HepG2 (cell line): Measurements from ENCODE around the gene CPNE4. TPM values are rescaled to one million over a fixed set of nuclear protein-coding genes. Genes with fewer than 3 reads are reported as not detected.
A peak's percentile ranks its signal among the peaks of the same experiment; 100 is the strongest.

ENCODE experiments used
- ATAC-seq: fragments of 200-7000 bp; cut with Tn5 transposase; 3 replicates; pipeline ENCODE4 v1.9.1; 2020; ENCODE audit warnings: mild to moderate bottlenecking, moderate library complexity
- BruUV-seq: library from RNA; stranded (reverse); fragments of 400-500 nt; replicated peaks from 2 replicates; lab custom pipeline; 2021; lab: Mats Ljungman, UMichigan
- CTCF ChIA-PET: fragments of 300-600 bp; formaldehyde crosslinking; extraction: SDS; loops from one replicate; lab custom pipeline; 2021; ENCODE audit warnings: low total read pairs, inconsistent platforms, low intra/inter-chr PET ratio; lab: Yijun Ruan, JAX
- POLR2A ChIA-PET: fragments of 350-600 bp; sonication (Branson Sonifier 250); formaldehyde crosslinking; loops from one replicate; lab custom pipeline; 2020; ENCODE audit warnings: antibody characterized with exemption, inconsistent platforms; lab: Yijun Ruan, JAX
- DNase-seq: peaks from one replicate; pipeline ENCODE4 v3.0.0-alpha.2; 2015; ENCODE audit warnings: low spot score
- FAIRE-seq: peaks from 3 replicates; lab custom pipeline; 2011; peaks lifted over from hg19 to GRCh38; lab: Jason Lieb, UNC
- H2AFZ ChIP-seq: one replicate; pipeline ENCODE4 v1.6.1; 2011; ENCODE audit warnings: low read length, inconsistent platforms
- H3K27ac ChIP-seq: fragments of 300-600 bp; 3 replicates; pipeline ENCODE4 v1.8.0; 2011; ENCODE audit warnings: mixed run types, mild to moderate bottlenecking, mixed read lengths, low read length, inconsistent platforms; ENCODE audit not compliant: insufficient read depth; ENCODE audit errors: extremely low read length
- H3K27me3 ChIP-seq, 2 experiments: fragments of 200-600 bp in 1 of 2; 2 replicates in 1 of 2; 3 replicates in 1 of 2; pipeline versions ENCODE4 v1.6.0 to v1.8.0; 2011; ENCODE audit warnings: low read length in 2 of 2, mild to moderate bottlenecking in 2 of 2, moderate library complexity in 2 of 2, inconsistent platforms in 1 of 2; ENCODE audit not compliant: insufficient read depth in 2 of 2, control insufficient read depth in 1 of 2
- H3K36me3 ChIP-seq, 2 experiments: fragments of 200-600 bp in 1 of 2; replicated peaks in 1 of 2; 2 replicates in 1 of 2; 3 replicates in 1 of 2; pipeline versions ENCODE4 v1.5.1 to v1.8.0; 2011; ENCODE audit warnings: low read length in 2 of 2, inconsistent platforms in 1 of 2; ENCODE audit not compliant: insufficient read depth in 2 of 2, control insufficient read depth in 1 of 2
- H3K4me1 ChIP-seq: 2 replicates; pipeline ENCODE4 v1.5.1; 2012; ENCODE audit warnings: low read length, inconsistent platforms; ENCODE audit not compliant: insufficient read depth
- H3K4me2 ChIP-seq: 2 replicates; pipeline ENCODE4 v1.6.0; 2011; ENCODE audit warnings: low read depth, low read length, inconsistent platforms
- H3K4me3 ChIP-seq, 3 experiments: fragments of 200-600 bp in 1 of 3; sonication (generic), shearing (Covaris generic) in 1 of 3; replicated peaks in 1 of 3; 2 replicates each; pipeline ENCODE4 v1.5.1; 2011 to 2016; ENCODE audit warnings: low read length in 3 of 3, inconsistent platforms in 2 of 3, low read depth in 2 of 3, mild to moderate bottlenecking in 2 of 3, control low read depth in 1 of 3, mixed read lengths in 1 of 3; ENCODE audit not compliant: insufficient read depth in 1 of 3
- H3K79me2 ChIP-seq: one replicate; pipeline ENCODE4 v1.6.1; 2011; ENCODE audit warnings: low read length, inconsistent platforms; ENCODE audit not compliant: insufficient read depth
- H3K9ac ChIP-seq: 2 replicates; pipeline ENCODE4 v1.6.0; 2011; ENCODE audit warnings: mild to moderate bottlenecking, low read depth, low read length, inconsistent platforms; ENCODE audit not compliant: insufficient read depth
- H3K9me3 ChIP-seq: 2 replicates; pipeline ENCODE4 v1.5.1; 2012; ENCODE audit warnings: mild to moderate bottlenecking, low read length
- H4K20me1 ChIP-seq: 2 replicates; pipeline ENCODE4 v1.6.0; 2011; ENCODE audit warnings: inconsistent platforms, mild to moderate bottlenecking, low read length, moderate library complexity; ENCODE audit not compliant: insufficient read depth
- KDM4B ChIP-seq: sonication (generic); formaldehyde crosslinking; IDR thresholded peaks from 2 replicates; pipeline ENCODE4 v1.4.0; 2020; ENCODE audit warnings: missing genetic modification reagents
- MAFF ChIP-seq: IDR thresholded peaks from 2 replicates; pipeline ENCODE4 v1.6.1; 2011; ENCODE audit warnings: low read depth, low read length, improper control_type of control experiment
- MAFK ChIP-seq, 2 experiments: IDR thresholded peaks in 1 of 2; conservative IDR thresholded peaks in 1 of 2; 2 replicates each; pipeline ENCODE4 v1.6.1; 2011; ENCODE audit warnings: improper control_type of control experiment in 2 of 2, low read length in 2 of 2
- MTA3 ChIP-seq: sonication (generic); formaldehyde crosslinking; IDR thresholded peaks from 2 replicates; pipeline ENCODE4 v1.4.0; 2020; ENCODE audit warnings: missing genetic modification reagents
- NCOA5 ChIP-seq: sonication (generic); formaldehyde crosslinking; IDR thresholded peaks from 2 replicates; pipeline ENCODE4 v1.4.0; 2020; ENCODE audit warnings: missing genetic modification reagents
- NFYC ChIP-seq: IDR thresholded peaks from 2 replicates; pipeline ENCODE4 v1.6.1; 2016; ENCODE audit warnings: missing genetic modification reagents, missing compliant biosample characterization
- POLR2G ChIP-seq: fragments of 200-400 bp; formaldehyde crosslinking; IDR thresholded peaks from 2 replicates; pipeline ENCODE4 v1.6.1; 2018; ENCODE audit warnings: mild to moderate bottlenecking, low read depth, low read length, moderate library complexity
- SRSF9 ChIP-seq: fragments of 200-400 bp; formaldehyde crosslinking; IDR thresholded peaks from 2 replicates; pipeline ENCODE4 v1.6.1; 2018; ENCODE audit warnings: borderline replicate concordance, mild to moderate bottlenecking, low read depth, low read length; ENCODE audit not compliant: insufficient read depth, poor library complexity, severe bottlenecking
- SYNCRIP ChIP-seq: fragments of 200-400 bp; formaldehyde crosslinking; IDR thresholded peaks from 2 replicates; pipeline ENCODE4 v1.6.1; 2018; ENCODE audit warnings: mild to moderate bottlenecking, low read depth, low read length; ENCODE audit not compliant: insufficient read depth
- TBP ChIP-seq: sonication (generic); formaldehyde crosslinking; IDR thresholded peaks from 2 replicates; pipeline ENCODE4 v1.5.0; 2020; ENCODE audit warnings: missing genetic modification reagents
- YEATS2 ChIP-seq: sonication (generic); formaldehyde crosslinking; IDR thresholded peaks from 2 replicates; pipeline ENCODE4 v1.4.0; 2020; ENCODE audit warnings: missing genetic modification reagents, borderline replicate concordance
- ZC3H4 ChIP-seq: sonication (generic); formaldehyde crosslinking; IDR thresholded peaks from 2 replicates; pipeline ENCODE4 v1.4.0; 2020; ENCODE audit warnings: missing genetic modification reagents, borderline replicate concordance
- ZNF230 ChIP-seq: sonication (generic); formaldehyde crosslinking; IDR thresholded peaks from 2 replicates; pipeline ENCODE4 v1.4.0; 2020; ENCODE audit warnings: mild to moderate bottlenecking, missing genetic modification reagents
- ZNF547 ChIP-seq: sonication (generic); formaldehyde crosslinking; IDR thresholded peaks from 2 replicates; pipeline ENCODE4 v1.5.1; 2020; ENCODE audit warnings: mild to moderate bottlenecking, missing genetic modification reagents
- ZNF768 ChIP-seq: sonication (generic); formaldehyde crosslinking; IDR thresholded peaks from 2 replicates; pipeline ENCODE4 v1.4.0; 2020; ENCODE audit warnings: missing genetic modification reagents
- WGBS: methylation state at CpG from one replicate; pipeline ENCODE4 v1.1.6; 2017; ENCODE audit warnings: low lambda C conversion rate; 5-methylcytosine and 5-hydroxymethylcytosine counted together
- in situ Hi-C: cut with HindIII; loops from 2 replicates; pipeline ENCODE4 v1.10.0; 2017; ENCODE audit warnings: low pct_unique_long_range_greater_than_20kb; ENCODE audit not compliant: extremely low pct_ligation_motif_present
- intact Hi-C: fragments of 100-400 bp; cut with micrococcal nuclease; formaldehyde crosslinking; loops from one replicate; pipeline ENCODE4 v1.10.0; 2022; ENCODE audit not compliant: unreplicated experiment
- polyA plus RNA-seq, 8 experiments: library from polyadenylated mRNA; depleted of rRNA in 3 of 8; stranded (reverse) in 7 of 8; unstranded in 1 of 8; fragments of >200 nt; fragmentation: Illumina TruSeq in 4 of 8; extraction: Trizol in 4 of 8; gene quantifications; 2 replicates each; pipeline versions ENCODE4 v1.2.1 to v1.2.3, GENCODE V29; 2011 to 2016; ENCODE audit warnings: low read depth in 4 of 8, missing spikeins in 1 of 8, mixed read lengths in 1 of 8; ENCODE audit not compliant: insufficient read depth in 1 of 8
- total RNA-seq, 5 experiments: library from RNA; depleted of rRNA; stranded (reverse); fragments of >200 nt; fragmentation: Illumina TruSeq; extraction: Trizol; gene quantifications; 2 replicates each; pipeline ENCODE4 v1.2.3, GENCODE V29; 2016; ENCODE audit warnings: low read depth in 1 of 5
- TF ChIP-seq, protein P1 (sequence below): sonication (generic); formaldehyde crosslinking; IDR thresholded peaks from 2 replicates; pipeline ENCODE4 v1.4.0; 2020; ENCODE audit warnings: missing genetic modification reagents
- TF ChIP-seq, protein P2 (sequence below), 2 experiments: sonication (generic) in 1 of 2; formaldehyde crosslinking in 1 of 2; IDR thresholded peaks; 2 replicates each; pipeline versions ENCODE4 v1.5.1 to v1.6.1; 2011 to 2020; ENCODE audit warnings: borderline replicate concordance in 1 of 2, low read depth in 1 of 2, low read length in 1 of 2, mild to moderate bottlenecking in 1 of 2, missing genetic modification reagents in 1 of 2, moderate library complexity in 1 of 2
- TF ChIP-seq, protein P3 (sequence below): fragments of 450-650 bp; IDR thresholded peaks from 2 replicates; pipeline ENCODE4 v1.6.1; 2016

CPNE4 gene
- total and polyA plus RNA-seq, 2 of the 13 experiments (the other 11 are each of a cell fraction or from before 2014, with no cell fraction given) = not detected

DNA sequence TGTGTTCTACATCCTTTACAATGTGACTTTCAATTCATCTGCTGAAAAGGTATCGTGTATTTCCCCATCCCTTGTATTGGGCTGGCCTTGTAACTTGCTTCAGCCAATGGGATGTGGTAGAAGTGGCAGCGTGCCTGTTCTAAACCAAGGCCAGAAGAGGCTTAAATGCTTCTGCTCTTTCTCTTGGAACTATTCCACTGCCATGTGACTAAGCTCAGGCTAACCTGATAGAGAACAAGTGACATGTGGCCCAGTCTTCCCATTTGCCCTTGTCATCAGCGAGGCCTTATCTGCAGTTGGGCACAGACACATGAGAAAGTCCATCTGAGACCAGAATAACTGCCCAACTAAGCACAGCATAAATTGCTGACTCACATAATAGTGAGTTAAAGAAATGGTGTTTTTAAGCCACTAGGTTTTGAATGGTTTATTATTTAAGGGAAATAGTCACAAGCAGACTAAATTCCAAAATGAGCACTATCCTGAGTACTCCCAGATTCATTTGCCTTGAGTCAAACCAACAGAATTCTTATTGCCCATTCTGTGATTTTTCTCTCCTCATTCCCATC is 230.2 kb downstream of the CPNE4 start:
- Histone ChIP-seq H3K36me3 (no peaks in the 10 kb centered on the region), H3K9ac (no peak overlapping the region), H3K4me3 (no peak overlapping the region), H3K4me1 (no peaks in the 10 kb centered on the region), H3K4me2 (no peak overlapping the region), H3K9me3 (no peaks in the 10 kb centered on the region), H3K79me2 (no peaks in the 10 kb centered on the region), H2AFZ (no peak overlapping the region), H3K27me3 (peaks cover 0 to 4% of the 10 kb centered on the region in 2 experiments; a peak in 1 of 5 replicates), H3K27ac (no peak overlapping the region), H4K20me1 (no peaks in the 10 kb centered on the region)
- WGBS = 2% methylated on average over 3 of the region's 3 CpGs
- CTCF ChIA-PET = no interaction called here
- no TSS peak for BruUV-seq
- intact Hi-C loops = no loop called here
- in situ Hi-C loops = no loop called here
- FAIRE-seq = no peak
- POLR2A ChIA-PET = no interaction called here
- no peak for DNase-seq
- ATAC-seq = no peak
- no peak for TF ChIP-seq SYNCRIP
- no peak for TF ChIP-seq SRSF9
- TF ChIP-seq, protein P1, sequence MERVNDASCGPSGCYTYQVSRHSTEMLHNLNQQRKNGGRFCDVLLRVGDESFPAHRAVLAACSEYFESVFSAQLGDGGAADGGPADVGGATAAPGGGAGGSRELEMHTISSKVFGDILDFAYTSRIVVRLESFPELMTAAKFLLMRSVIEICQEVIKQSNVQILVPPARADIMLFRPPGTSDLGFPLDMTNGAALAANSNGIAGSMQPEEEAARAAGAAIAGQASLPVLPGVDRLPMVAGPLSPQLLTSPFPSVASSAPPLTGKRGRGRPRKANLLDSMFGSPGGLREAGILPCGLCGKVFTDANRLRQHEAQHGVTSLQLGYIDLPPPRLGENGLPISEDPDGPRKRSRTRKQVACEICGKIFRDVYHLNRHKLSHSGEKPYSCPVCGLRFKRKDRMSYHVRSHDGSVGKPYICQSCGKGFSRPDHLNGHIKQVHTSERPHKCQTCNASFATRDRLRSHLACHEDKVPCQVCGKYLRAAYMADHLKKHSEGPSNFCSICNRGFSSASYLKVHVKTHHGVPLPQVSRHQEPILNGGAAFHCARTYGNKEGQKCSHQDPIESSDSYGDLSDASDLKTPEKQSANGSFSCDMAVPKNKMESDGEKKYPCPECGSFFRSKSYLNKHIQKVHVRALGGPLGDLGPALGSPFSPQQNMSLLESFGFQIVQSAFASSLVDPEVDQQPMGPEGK (CRISPR knock-in tag) = no peak
- TF ChIP-seq ZNF768 (CRISPR knock-in tag) = no peak
- TF ChIP-seq TBP (CRISPR knock-in tag) = no peak
- TF ChIP-seq NCOA5 (CRISPR knock-in tag) = no peak
- TF ChIP-seq, protein P2, sequence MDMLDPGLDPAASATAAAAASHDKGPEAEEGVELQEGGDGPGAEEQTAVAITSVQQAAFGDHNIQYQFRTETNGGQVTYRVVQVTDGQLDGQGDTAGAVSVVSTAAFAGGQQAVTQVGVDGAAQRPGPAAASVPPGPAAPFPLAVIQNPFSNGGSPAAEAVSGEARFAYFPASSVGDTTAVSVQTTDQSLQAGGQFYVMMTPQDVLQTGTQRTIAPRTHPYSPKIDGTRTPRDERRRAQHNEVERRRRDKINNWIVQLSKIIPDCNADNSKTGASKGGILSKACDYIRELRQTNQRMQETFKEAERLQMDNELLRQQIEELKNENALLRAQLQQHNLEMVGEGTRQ (IDR thresholded peaks at IDR 0.05; ENCODE audit: low read depth, low read length) = no peak
- TF ChIP-seq, protein P2 (CRISPR knock-in tag; IDR thresholded peaks at IDR 0.05; ENCODE audit: borderline replicate concordance) = no peak
- TF ChIP-seq, protein P3, sequence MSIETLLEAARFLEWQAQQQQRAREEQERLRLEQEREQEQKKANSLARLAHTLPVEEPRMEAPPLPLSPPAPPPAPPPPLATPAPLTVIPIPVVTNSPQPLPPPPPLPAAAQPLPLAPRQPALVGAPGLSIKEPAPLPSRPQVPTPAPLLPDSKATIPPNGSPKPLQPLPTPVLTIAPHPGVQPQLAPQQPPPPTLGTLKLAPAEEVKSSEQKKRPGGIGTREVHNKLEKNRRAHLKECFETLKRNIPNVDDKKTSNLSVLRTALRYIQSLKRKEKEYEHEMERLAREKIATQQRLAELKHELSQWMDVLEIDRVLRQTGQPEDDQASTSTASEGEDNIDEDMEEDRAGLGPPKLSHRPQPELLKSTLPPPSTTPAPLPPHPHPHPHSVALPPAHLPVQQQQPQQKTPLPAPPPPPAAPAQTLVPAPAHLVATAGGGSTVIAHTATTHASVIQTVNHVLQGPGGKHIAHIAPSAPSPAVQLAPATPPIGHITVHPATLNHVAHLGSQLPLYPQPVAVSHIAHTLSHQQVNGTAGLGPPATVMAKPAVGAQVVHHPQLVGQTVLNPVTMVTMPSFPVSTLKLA = peak; percentile 88
- no peak for TF ChIP-seq NFYC (CRISPR knock-in tag)
- TF ChIP-seq MTA3 (CRISPR knock-in tag) = no peak
- peak; percentile 86 for TF ChIP-seq MAFF
- TF ChIP-seq MAFK (conservative IDR thresholded peaks at IDR 0.05 in 1 of 2, IDR thresholded peaks at IDR 0.05 in 1 of 2; ENCODE audit: low read length in 2 of 2) = peak; percentile 82 to 88
- TF ChIP-seq ZNF230 (CRISPR knock-in tag) = no peak
- TF ChIP-seq POLR2G = no peak
- TF ChIP-seq YEATS2 (CRISPR knock-in tag) = no peak
- no peak for TF ChIP-seq ZNF547 (CRISPR knock-in tag)
- no peak for TF ChIP-seq ZC3H4 (CRISPR knock-in tag)
- no peak for TF ChIP-seq KDM4B (CRISPR knock-in tag)
